Erythroblast (primary cell): ENCODE results near the gene JAZF1.

Experiments used
- GATA1 ChIP-seq: IDR thresholded peaks from 2 replicates; pipeline ENCODE4 v1.6.1; 2011; ENCODE audit warnings: low read depth, mild to moderate bottlenecking, control low read depth, low read length, moderate library complexity
- POLR2A ChIP-seq: IDR thresholded peaks from 2 replicates; pipeline ENCODE4 v1.6.1; 2011; ENCODE audit warnings: mild to moderate bottlenecking, low read length

DNA sequence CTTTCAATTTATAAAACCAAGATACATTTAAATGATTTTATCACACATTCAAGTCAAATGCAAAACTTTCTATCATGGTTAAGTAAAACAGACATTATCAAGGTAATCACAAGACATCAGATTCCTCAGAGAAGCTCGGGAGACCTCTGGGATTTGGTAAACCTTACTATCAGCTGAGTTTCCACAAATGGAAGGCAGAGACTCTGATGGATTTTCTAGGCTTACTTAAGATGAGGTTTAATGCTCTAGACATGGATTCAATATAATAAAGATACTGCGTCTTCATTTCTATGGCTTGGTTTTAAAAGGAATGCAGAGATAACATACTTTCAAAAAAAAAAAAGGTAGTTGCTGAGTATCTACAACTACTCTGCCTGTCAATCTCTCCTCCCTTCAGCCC, 171.7 kb downstream of the JAZF1 start:
- TF ChIP-seq POLR2A (no peak), GATA1 (no peak)
